G401.6 (cell line): Measurements from ENCODE around the gene TTC7B.

Experiments
- FAIRE-seq: peaks from 2 replicates; lab custom pipeline; 2012; peaks lifted over from hg19 to GRCh38; lab: Jason Lieb, UNC

The TTC7B gene

GRCh38 chr14:90674043-90674670, 142.1 kb downstream of the TTC7B start:
- no peak for FAIRE-seq

GRCh38 chr14:90671382-90672234, 144.6 kb downstream of the TTC7B start:
- FAIRE-seq = no peak

DNA sequence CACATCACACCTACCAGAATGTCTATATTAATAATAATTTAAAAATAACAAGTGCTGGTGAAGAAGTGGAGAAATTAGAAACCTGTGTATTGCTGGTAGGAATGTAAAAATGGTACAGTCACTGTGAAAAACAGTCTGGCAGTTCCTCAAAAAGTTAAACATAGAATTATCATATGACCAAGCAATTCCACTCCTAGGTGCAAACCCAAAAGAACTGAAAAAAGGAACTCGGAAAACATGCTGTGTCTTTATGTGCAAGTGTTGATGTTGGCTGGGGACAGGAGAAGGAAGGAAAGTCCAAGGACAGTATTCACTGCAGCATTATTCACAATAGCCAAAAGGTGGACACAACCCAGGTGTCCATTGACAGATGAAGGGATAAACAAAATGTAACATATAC, 146.5 kb downstream of the TTC7B start:
- no peak for FAIRE-seq

DNA sequence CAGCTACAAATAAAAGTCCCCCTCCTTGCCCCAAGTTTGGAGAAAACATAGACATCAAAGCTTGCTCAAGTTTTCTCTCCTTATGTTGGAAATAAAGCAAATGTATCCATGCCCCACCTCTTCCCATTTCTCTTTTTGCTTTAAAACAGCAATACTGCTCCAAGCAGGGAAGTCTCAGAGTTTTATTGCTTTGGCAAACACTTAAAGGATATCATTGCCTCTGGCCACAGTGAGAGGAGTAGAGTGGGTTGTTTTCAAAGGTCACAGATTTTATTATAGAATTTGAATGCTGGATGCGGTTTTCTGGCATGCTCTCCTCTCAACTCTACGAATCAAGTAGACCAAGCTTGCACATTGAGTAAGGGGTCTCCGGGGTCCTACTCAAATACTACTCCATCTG, 149.7 kb downstream of the TTC7B start:
- FAIRE-seq = no peak

GRCh38 chr14:90665321-90666000, 150.8 kb downstream of the TTC7B start:
- no peak for FAIRE-seq

GRCh38 chr14:90664911-90665310, 151.3 kb downstream of the TTC7B start:
- FAIRE-seq = no peak

- FAIRE-seq = no peak
These were observed 152.6 kb downstream of the TTC7B start for GRCh38 chr14:90663680-90664079.

GRCh38 chr14:90663140-90663539, 153.1 kb downstream of the TTC7B start:
- no peak for FAIRE-seq

DNA sequence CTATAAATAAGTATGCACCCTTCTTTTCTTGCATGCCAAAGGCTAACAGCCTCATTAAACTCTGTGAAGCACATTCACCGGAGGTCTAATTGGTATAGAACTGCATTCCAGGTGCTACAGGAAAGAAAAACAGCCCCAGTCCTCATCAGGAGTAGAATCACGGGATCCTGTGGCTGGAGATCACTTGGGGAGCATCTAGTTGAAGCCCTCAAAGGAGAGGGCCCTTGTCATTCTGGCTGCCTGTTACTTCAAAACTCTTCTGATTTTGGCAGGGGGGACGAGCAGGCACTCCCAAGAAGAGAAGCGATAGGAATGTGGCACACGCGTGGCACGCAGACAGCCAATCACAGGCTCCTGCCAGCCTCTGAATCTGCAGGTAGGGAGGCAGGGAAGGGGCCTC, 154.4 kb downstream of the TTC7B start:
- no peak for FAIRE-seq

- no peak for FAIRE-seq
These were observed 155.2 kb downstream of the TTC7B start for GRCh38 chr14:90660865-90661570.

DNA sequence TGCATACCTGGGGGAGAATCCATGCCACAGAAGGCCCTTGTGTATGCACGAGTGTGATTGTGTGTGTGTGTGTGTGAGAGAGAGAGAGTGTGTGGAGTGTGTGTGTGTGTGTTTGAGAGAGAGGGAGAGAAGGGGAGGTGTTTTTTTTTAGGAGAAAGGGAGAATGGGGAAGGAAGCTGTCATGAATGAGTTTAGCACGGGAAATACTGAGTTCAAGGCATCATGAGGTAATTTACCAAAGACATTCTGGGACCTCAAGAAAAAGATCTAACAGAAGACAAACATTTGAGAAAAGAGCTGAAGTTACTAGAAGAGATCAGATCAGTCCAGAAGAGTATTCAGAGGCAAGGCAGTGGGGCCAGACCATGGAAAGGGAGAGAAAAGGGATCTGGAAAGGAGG, 157.1 kb downstream of the TTC7B start:
- FAIRE-seq = no peak

GRCh38 chr14:90658541-90658967, 157.7 kb downstream of the TTC7B start:
- no peak for FAIRE-seq

DNA sequence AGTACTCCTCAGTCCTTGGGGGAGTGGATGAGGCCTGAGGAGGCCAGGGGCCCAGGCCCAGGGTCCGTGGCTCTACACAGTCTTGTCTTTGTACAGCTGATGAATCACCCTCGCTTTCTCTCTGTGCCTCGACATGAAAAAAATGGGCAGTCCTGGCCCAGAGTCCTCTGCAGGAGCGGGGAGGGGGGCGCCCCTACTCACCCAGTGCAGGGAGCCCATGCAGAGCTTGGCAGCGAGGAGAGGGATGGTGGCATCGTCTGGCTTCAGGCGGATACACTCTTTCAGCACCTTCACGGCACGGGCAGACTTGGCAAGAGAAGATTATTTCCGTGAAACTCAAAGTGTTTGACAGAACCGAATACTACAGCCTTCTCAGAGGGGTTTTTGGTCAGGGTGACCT, 159.3 kb downstream of the TTC7B start:
- no peak for FAIRE-seq

DNA sequence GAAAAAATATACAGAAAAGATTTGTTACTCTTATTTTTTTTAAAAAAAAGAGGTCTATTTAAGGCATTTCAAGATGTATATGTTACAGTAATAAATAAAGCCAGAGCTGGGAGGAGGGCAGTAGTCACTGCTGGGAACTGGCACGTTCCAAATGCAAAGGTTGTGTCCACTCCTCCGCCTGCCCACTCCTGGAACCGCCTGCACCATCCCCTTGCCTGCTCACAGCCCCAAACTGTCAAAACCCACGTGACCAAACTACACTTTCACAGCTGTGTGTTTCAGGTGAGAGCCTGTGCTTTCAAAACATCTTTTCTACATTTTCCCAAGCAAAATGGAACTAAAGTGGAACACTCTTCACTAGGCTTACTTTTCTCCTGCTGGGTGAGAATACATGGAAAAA, 160.4 kb downstream of the TTC7B start:
- no peak for FAIRE-seq

GRCh38 chr14:90654831-90655276, 161.4 kb downstream of the TTC7B start:
- no peak for FAIRE-seq

DNA sequence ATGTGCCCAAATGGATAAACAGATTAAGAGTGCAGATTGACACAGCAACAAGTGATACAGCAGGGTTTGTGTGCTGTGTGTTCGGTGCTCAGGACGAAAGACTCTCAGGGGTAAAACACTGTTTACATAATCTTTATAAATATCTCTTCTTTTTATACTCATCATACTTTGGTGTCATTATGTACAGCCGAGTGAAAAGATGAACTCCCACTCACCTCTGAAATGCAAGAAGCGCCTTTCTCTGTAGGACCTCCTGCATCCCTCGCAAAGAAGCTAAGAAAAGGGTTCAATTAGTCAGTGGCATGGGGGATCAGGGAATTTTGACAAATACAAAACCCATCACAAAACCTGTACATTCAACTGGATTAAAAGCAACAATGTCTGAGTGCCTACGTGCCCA, 163.6 kb downstream of the TTC7B start:
- FAIRE-seq = no peak

GRCh38 chr14:90651976-90652560, 164.2 kb downstream of the TTC7B start:
- no peak for FAIRE-seq

DNA sequence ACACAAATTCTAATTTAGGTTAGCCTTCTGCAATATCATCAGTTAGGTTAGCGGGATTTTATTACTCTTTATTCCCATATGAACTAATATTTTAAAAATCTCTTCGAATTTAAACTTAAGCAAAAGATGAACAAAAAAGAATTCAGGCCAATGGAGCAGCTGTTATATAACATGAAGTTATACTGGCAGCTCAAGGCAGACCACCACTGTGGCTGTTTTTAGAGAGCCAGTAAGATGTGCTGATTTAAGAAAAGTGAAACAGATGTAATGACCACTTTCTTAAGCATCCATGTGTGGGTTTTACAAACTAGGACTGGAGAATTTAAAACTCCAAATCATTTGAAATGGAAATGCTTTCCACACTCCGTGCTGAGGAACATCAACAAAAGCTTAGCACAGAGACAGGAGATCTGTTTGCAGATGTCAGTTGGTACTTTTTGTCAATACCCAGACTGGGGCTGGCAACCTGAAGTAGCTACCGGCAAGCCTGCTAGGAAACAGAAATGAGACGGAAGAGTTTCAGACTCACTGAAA, 164.9 kb downstream of the TTC7B start:
- FAIRE-seq = no peak

- FAIRE-seq = no peak
These were observed 166.6 kb downstream of the TTC7B start for GRCh38 chr14:90649557-90650135.

GRCh38 chr14:90649083-90649482, 167.1 kb downstream of the TTC7B start:
- FAIRE-seq = no peak

- no peak for FAIRE-seq
These were observed 167.8 kb downstream of the TTC7B start for GRCh38 chr14:90648421-90648820.
